CD14-positive monocyte (primary cell): ENCODE data around the gene IL9R. TPM values are rescaled to one million over a fixed set of nuclear protein-coding genes. Genes with fewer than 3 reads are reported as not detected.
"Not testable (repeated sequence)": the region's sequence is repeated elsewhere in the genome, so short reads cannot be mapped to it uniquely, and the experiment has no call there.

Experiments
- DNase-seq, 3 donors: peaks; one replicate each; pipeline ENCODE4 v3.0.0-alpha.2; 2011 to 2022
- H2AFZ ChIP-seq: 2 replicates; pipeline ENCODE4 v1.6.0; 2012; ENCODE audit warnings: mild to moderate bottlenecking, low read depth, low read length, inconsistent platforms; ENCODE audit not compliant: insufficient read depth, poor library complexity, severe bottlenecking
- H3K27ac ChIP-seq, 2 donors: 1 replicate in 1 of 2; 2 replicates in 1 of 2; pipeline ENCODE4 v1.5.1; 2012 to 2013; ENCODE audit warnings: low read length in 2 of 2, control low read depth in 1 of 2, inconsistent platforms in 1 of 2, low read depth in 1 of 2, mild to moderate bottlenecking in 1 of 2
- H3K27me3 ChIP-seq, 2 donors: one replicate each; pipeline versions ENCODE4 v1.6.0 to v1.6.1; 2011 to 2013; ENCODE audit warnings: low read length in 2 of 2; ENCODE audit not compliant: control insufficient read depth in 2 of 2, insufficient read depth in 2 of 2
- H3K36me3 ChIP-seq, 2 donors: replicated peaks in 1 of 2; 1 replicate in 1 of 2; 2 replicates in 1 of 2; pipeline versions ENCODE4 v1.5.1 to v1.6.1; 2012 to 2013; ENCODE audit warnings: low read length in 2 of 2, control low read depth in 1 of 2, inconsistent platforms in 1 of 2, mild to moderate bottlenecking in 1 of 2; ENCODE audit not compliant: insufficient read depth in 2 of 2, control insufficient read depth in 1 of 2
- H3K4me1 ChIP-seq, 2 donors: 1 replicate in 1 of 2; 2 replicates in 1 of 2; pipeline versions ENCODE4 v1.5.1 to v1.6.1; 2012 to 2013; ENCODE audit warnings: low read length in 2 of 2, control low read depth in 1 of 2, inconsistent platforms in 1 of 2, mild to moderate bottlenecking in 1 of 2, moderate library complexity in 1 of 2; ENCODE audit not compliant: insufficient read depth in 2 of 2, control insufficient read depth in 1 of 2
- H3K4me2 ChIP-seq: replicated peaks from 2 replicates; pipeline ENCODE3; 2012; ENCODE audit warnings: low read length, moderate library complexity, mild to moderate bottlenecking; ENCODE audit not compliant: poor library complexity, severe bottlenecking; ENCODE audit errors: extremely low read depth
- H3K4me3 ChIP-seq, 3 experiments: fragments of 200-600 bp in 1 of 3; sonication (generic) in 1 of 3; replicated peaks in 1 of 3; 1 replicate in 2 of 3; 2 replicates in 1 of 3; pipeline ENCODE4 v1.5.1; 2011 to 2013; ENCODE audit warnings: low read length in 3 of 3, mild to moderate bottlenecking in 3 of 3, control low read depth in 2 of 3, low read depth in 2 of 3, inconsistent platforms in 1 of 3, moderate library complexity in 1 of 3
- H3K79me2 ChIP-seq: 2 replicates; pipeline ENCODE4 v1.6.0; 2012; ENCODE audit warnings: mild to moderate bottlenecking, control low read depth, inconsistent platforms, low read length, moderate library complexity; ENCODE audit not compliant: insufficient read depth
- H3K9ac ChIP-seq: 2 replicates; pipeline ENCODE4 v1.6.0; 2017; ENCODE audit warnings: low read length, mild to moderate bottlenecking; ENCODE audit not compliant: insufficient read depth, poor library complexity, severe bottlenecking
- H3K9me3 ChIP-seq, 2 donors: replicated peaks in 1 of 2; 1 replicate in 1 of 2; 2 replicates in 1 of 2; pipeline versions ENCODE4 v1.5.1 to v1.6.1; 2012 to 2013; ENCODE audit warnings: low read length in 2 of 2, control low read depth in 1 of 2; ENCODE audit not compliant: control insufficient read depth in 1 of 2, insufficient read depth in 1 of 2
- H4K20me1 ChIP-seq: 2 replicates; pipeline ENCODE4 v1.6.0; 2012; ENCODE audit warnings: mild to moderate bottlenecking, low read length, control low read depth, moderate library complexity; ENCODE audit not compliant: insufficient read depth
- H3K27ac Mint-ChIP-seq, 7 donors: one replicate each; pipeline ENCODE4 v1.8.0; 2020; ENCODE audit warnings: mild to moderate bottlenecking in 7 of 7, mixed read lengths in 7 of 7, moderate library complexity in 6 of 7, inconsistent platforms in 2 of 7
- H3K27me3 Mint-ChIP-seq, 3 donors: one replicate each; pipeline ENCODE4 v1.8.0; 2021 to 2022; ENCODE audit warnings: low read depth in 3 of 3, mild to moderate bottlenecking in 3 of 3, mixed read lengths in 3 of 3, moderate library complexity in 3 of 3, inconsistent platforms in 1 of 3
- H3K36me3 Mint-ChIP-seq, 2 donors: one replicate each; pipeline ENCODE4 v1.8.0; 2020; ENCODE audit warnings: mixed read lengths in 2 of 2, inconsistent platforms in 1 of 2, mild to moderate bottlenecking in 1 of 2
- H3K4me1 Mint-ChIP-seq: one replicate; pipeline ENCODE4 v1.8.0; 2020; ENCODE audit warnings: mild to moderate bottlenecking, mixed read lengths
- H3K4me3 Mint-ChIP-seq, 2 donors: one replicate each; pipeline ENCODE4 v1.8.0; 2020; ENCODE audit warnings: mild to moderate bottlenecking in 2 of 2, mixed read lengths in 2 of 2, moderate library complexity in 1 of 2
- H3K9me3 Mint-ChIP-seq, 7 donors: one replicate each; pipeline ENCODE4 v1.8.0; 2020 to 2022; ENCODE audit warnings: mixed read lengths in 7 of 7, mild to moderate bottlenecking in 6 of 7, moderate library complexity in 6 of 7, inconsistent platforms in 2 of 7
- WGBS: methylation state at CpG from one replicate; pipeline ENCODE4 v1.1.5; 2013; ENCODE audit warnings: missing lambda C conversion rate; ENCODE audit not compliant: insufficient coverage; 5-methylcytosine and 5-hydroxymethylcytosine counted together
- intact Hi-C, 2 donors: fragments of 100-400 bp; cut with micrococcal nuclease; formaldehyde crosslinking; loops; one replicate each; pipeline versions ENCODE4 v1.15.0 to v1.15.1; 2023
- polyA plus RNA-seq, 3 donors: library from polyadenylated mRNA; depleted of rRNA in 1 of 3; unstranded in 2 of 3; stranded (reverse) in 1 of 3; fragments of 300-500 nt in 2 of 3; fragments of >200 nt in 1 of 3; fragmentation: Illumina TruSeq in 2 of 3; gene quantifications; 1 replicate in 2 of 3; 2 replicates in 1 of 3; pipeline ENCODE4 v1.2.3, GENCODE V29; 2012 to 2021
- TF ChIP-seq, protein P1 (sequence below): fragments of 200-600 bp; IDR thresholded peaks from one replicate; pipeline ENCODE4 v1.8.0; 2022; ENCODE audit warnings: antibody characterized with exemption, mild to moderate bottlenecking

IL9R gene
- polyA plus RNA-seq, 3 donors, result 0.25 to 1.0 (median 0.85) TPM

DNA sequence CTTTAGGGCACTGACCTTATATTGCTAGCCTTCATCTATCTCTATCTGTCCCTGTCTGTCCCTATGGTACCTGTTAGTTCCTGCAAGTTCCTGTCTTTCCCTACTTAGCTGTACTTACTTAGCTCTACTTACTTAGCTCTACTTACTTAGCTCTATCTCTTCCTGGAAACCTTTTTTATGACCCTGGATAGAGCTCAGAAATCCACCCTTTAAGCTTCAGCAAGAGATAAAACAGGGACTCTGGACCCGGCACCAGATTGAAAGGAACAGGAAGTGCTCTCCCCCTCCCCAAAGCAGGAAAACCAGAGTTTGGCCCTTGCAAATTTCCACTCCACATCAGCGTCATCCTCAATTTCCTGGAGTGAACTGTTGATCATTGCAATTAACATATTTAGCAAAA lies 12.3 kb upstream of the IL9R start:
- Histone ChIP-seq H3K4me2 (no peak overlapping the region), H3K36me3 (no peaks in the 10 kb centered on the region), H3K27ac (no peak overlapping the region), H3K27me3 (no peaks in the 10 kb centered on the region), H3K4me3 (no peak overlapping the region), H3K4me1 (no peaks in the 10 kb centered on the region), H3K9ac (no peak overlapping the region), H4K20me1 (no peaks in the 10 kb centered on the region), H2AFZ (no peak overlapping the region), H3K9me3 (peaks cover 0 to 18% of the 10 kb centered on the region in 2 donors), H3K79me2 (no peaks in the 10 kb centered on the region)
- H3K9me3 Mint-ChIP-seq, result peaks cover 0 to 12% (median 2%) of the 10 kb centered on the region in 7 donors
- no peak overlapping the region for H3K4me3 Mint-ChIP-seq
- H3K36me3 Mint-ChIP-seq, result no peaks in the 10 kb centered on the region
- TF ChIP-seq, protein P1, sequence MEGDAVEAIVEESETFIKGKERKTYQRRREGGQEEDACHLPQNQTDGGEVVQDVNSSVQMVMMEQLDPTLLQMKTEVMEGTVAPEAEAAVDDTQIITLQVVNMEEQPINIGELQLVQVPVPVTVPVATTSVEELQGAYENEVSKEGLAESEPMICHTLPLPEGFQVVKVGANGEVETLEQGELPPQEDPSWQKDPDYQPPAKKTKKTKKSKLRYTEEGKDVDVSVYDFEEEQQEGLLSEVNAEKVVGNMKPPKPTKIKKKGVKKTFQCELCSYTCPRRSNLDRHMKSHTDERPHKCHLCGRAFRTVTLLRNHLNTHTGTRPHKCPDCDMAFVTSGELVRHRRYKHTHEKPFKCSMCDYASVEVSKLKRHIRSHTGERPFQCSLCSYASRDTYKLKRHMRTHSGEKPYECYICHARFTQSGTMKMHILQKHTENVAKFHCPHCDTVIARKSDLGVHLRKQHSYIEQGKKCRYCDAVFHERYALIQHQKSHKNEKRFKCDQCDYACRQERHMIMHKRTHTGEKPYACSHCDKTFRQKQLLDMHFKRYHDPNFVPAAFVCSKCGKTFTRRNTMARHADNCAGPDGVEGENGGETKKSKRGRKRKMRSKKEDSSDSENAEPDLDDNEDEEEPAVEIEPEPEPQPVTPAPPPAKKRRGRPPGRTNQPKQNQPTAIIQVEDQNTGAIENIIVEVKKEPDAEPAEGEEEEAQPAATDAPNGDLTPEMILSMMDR, result no peak
- WGBS, result 65% methylated on average over 2 of the region's 2 CpGs
- no peaks in the 10 kb centered on the region for H3K4me1 Mint-ChIP-seq
- H3K27me3 Mint-ChIP-seq, result peaks cover 0 to 2% (median 1%) of the 10 kb centered on the region in 3 donors
- intact Hi-C loops, result no loop called here
- DNase-seq, result no peak
- no peak overlapping the region for H3K27ac Mint-ChIP-seq

DNA sequence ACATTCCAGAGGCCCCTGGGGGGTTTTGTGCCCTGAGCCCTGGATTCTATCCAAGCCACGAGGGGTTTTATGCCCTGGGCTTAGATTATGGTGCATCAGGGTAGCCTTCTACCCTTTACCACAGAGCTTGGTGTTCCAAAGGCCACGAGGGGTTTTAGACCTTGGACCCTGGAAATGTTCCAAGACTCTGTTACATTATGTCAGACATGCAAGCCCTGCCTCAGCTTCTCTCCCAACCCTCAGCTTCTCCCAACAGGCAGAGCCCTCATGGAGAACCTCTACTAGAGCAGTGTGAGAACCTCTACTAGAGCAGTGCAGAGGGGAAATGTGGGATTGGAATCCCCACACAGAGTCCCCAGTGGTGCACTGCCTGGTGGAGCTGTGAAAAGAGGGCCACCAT lies 10.5 kb upstream of the IL9R start:
- H3K36me3 Mint-ChIP-seq, H3K9ac ChIP-seq, DNase-seq, H3K79me2 ChIP-seq, H3K27ac Mint-ChIP-seq, H3K27me3 Mint-ChIP-seq, H3K4me1 ChIP-seq, H3K27me3 ChIP-seq, H3K36me3 ChIP-seq, H3K4me3 Mint-ChIP-seq, intact Hi-C loops, H2AFZ ChIP-seq, H3K4me2 ChIP-seq, H3K4me1 Mint-ChIP-seq, H3K4me3 ChIP-seq, H4K20me1 ChIP-seq, H3K27ac ChIP-seq: not testable (repeated sequence)
- peaks cover 0 to 14% (median 2%) of the 10 kb centered on the region in 7 donors for H3K9me3 Mint-ChIP-seq
- peaks cover 0 to 20% of the 10 kb centered on the region in 2 donors for H3K9me3 ChIP-seq
- 62% methylated on average over 2 of the region's 2 CpGs for WGBS
